Smooth muscle cell (in vitro differentiated cells): Measurements from ENCODE around the gene ANAPC2. TPM values are rescaled to one million over a fixed set of nuclear protein-coding genes. Genes with fewer than 3 reads are reported as not detected.

Experiments used
- DNase-seq: peaks from one replicate; lab custom pipeline; 2025; ENCODE audit not compliant: unreplicated experiment; lab: John Stamatoyannopoulos, UW
- H2AFZ ChIP-seq: fragments of 200-600 bp; sonication (generic); 2 replicates; pipeline ENCODE4 v1.6.0; 2016; ENCODE audit warnings: antibody characterized with exemption, low read depth, mild to moderate bottlenecking
- H3F3A ChIP-seq: fragments of 200-600 bp; sonication (generic); 2 replicates; pipeline ENCODE4 v1.6.0; 2017; ENCODE audit warnings: antibody characterized with exemption, low read depth
- H3K27ac ChIP-seq: fragments of 200-600 bp; sonication (generic); 2 replicates; pipeline ENCODE4 v1.5.1; 2016; ENCODE audit warnings: low read depth, mild to moderate bottlenecking
- H3K27me3 ChIP-seq: fragments of 200-600 bp; sonication (generic); 2 replicates; pipeline ENCODE4 v1.6.1; 2016; ENCODE audit warnings: low read depth, mild to moderate bottlenecking
- H3K36me3 ChIP-seq: fragments of 200-600 bp; sonication (generic); 2 replicates; pipeline ENCODE4 v1.5.1; 2016; ENCODE audit warnings: low read depth
- H3K4me1 ChIP-seq: fragments of 200-600 bp; sonication (generic); 2 replicates; pipeline ENCODE4 v1.5.1; 2016; ENCODE audit warnings: low read depth
- H3K4me2 ChIP-seq: fragments of 200-600 bp; sonication (generic); 2 replicates; pipeline ENCODE4 v1.6.0; 2016; ENCODE audit warnings: mild to moderate bottlenecking
- H3K4me3 ChIP-seq: fragments of 200-600 bp; sonication (generic); 2 replicates; pipeline ENCODE4 v1.5.1; 2016; ENCODE audit warnings: mild to moderate bottlenecking
- H3K79me2 ChIP-seq: fragments of 200-600 bp; sonication (generic); 2 replicates; pipeline ENCODE4 v1.6.0; 2016; ENCODE audit warnings: low read depth, mild to moderate bottlenecking
- H3K9ac ChIP-seq: fragments of 200-600 bp; sonication (generic); 2 replicates; pipeline ENCODE4 v1.6.0; 2016; ENCODE audit warnings: low read depth
- H3K9me3 ChIP-seq: fragments of 200-600 bp; sonication (generic); replicated peaks from 2 replicates; pipeline ENCODE4 v1.5.1; 2016; ENCODE audit warnings: low read depth
- H4K20me1 ChIP-seq: fragments of 200-600 bp; sonication (generic); 2 replicates; pipeline ENCODE4 v1.6.0; 2016; ENCODE audit warnings: low read depth
- WGBS: methylation state at CpG from one replicate; pipeline ENCODE4 v1.1.7; 2016; ENCODE audit warnings: low lambda C conversion rate; 5-methylcytosine and 5-hydroxymethylcytosine counted together
- polyA plus RNA-seq: library from polyadenylated mRNA; unstranded; fragments of >200 nt; fragmentation: Nextera tagmentation; extraction: Ambion mirVana; gene quantifications from 2 replicates; pipeline ENCODE4 v1.2.1, GENCODE V29; 2016
- total RNA-seq: library from RNA; depleted of rRNA; stranded (reverse); fragments of >200 nt; gene quantifications from 2 replicates; pipeline ENCODE4 v1.2.3, GENCODE V29; 2014
- TF ChIP-seq, protein P1 (sequence below): fragments of 200-600 bp; sonication (generic); IDR thresholded peaks from 2 replicates; pipeline ENCODE4 v1.5.1; 2017; ENCODE audit warnings: borderline replicate concordance, mild to moderate bottlenecking, antibody characterized with exemption; ENCODE audit not compliant: insufficient read depth, poor library complexity, severe bottlenecking

The ANAPC2 gene
- total and polyA plus RNA-seq, 2 experiments from 2014 or later = 6.6 to 12.6 TPM

DNA sequence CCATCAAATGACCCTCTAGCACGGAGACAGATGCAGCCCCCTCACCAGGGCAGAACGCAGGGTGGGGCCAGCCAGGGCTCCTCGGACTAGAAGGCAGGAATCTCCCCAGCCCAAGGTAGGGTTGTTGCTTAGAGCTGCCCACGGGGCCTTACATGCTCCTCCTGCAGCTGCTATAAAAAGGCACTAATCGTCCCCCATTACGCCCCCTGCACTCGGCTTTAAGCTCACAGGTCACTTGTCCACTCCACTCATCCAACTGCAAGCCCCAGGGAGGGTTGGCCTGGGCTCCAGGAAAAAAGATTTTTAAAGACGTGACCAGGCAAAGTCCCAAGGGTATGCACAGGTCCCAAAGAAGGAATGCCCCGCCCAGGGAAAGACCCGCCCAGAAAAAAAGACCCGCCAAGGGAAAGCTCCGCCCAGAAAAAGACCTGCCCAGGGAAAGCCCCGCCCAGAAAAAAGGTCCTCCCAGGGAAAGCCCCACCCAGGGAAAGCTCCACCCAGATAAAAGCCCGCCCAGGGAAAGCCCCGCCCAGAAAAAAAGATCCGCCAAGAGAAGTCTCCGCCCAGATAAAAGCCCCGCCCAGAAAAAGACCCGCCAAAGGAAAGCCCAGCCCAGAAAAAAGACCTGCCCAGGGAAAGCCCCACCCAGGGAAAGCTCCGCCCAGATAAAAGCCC lies 38.3 kb downstream of the ANAPC2 start:
- H2AFZ ChIP-seq = no peak overlapping the region
- H3K9me3 ChIP-seq = no peaks in the 10 kb centered on the region
- peaks cover 3% of the 10 kb centered on the region for H3K27me3 ChIP-seq
- 80% methylated on average over 20 of the region's 20 CpGs for WGBS
- H3K4me2 ChIP-seq = no peak overlapping the region
- no peaks in the 10 kb centered on the region for H3K36me3 ChIP-seq
- H3F3A ChIP-seq = no peaks in the 10 kb centered on the region
- no peak overlapping the region for H3K9ac ChIP-seq
- DNase-seq = no peak
- no peak overlapping the region for H3K27ac ChIP-seq
- TF ChIP-seq, protein P1, sequence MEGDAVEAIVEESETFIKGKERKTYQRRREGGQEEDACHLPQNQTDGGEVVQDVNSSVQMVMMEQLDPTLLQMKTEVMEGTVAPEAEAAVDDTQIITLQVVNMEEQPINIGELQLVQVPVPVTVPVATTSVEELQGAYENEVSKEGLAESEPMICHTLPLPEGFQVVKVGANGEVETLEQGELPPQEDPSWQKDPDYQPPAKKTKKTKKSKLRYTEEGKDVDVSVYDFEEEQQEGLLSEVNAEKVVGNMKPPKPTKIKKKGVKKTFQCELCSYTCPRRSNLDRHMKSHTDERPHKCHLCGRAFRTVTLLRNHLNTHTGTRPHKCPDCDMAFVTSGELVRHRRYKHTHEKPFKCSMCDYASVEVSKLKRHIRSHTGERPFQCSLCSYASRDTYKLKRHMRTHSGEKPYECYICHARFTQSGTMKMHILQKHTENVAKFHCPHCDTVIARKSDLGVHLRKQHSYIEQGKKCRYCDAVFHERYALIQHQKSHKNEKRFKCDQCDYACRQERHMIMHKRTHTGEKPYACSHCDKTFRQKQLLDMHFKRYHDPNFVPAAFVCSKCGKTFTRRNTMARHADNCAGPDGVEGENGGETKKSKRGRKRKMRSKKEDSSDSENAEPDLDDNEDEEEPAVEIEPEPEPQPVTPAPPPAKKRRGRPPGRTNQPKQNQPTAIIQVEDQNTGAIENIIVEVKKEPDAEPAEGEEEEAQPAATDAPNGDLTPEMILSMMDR = no peak
- no peaks in the 10 kb centered on the region for H3K4me1 ChIP-seq
- no peaks in the 10 kb centered on the region for H3K79me2 ChIP-seq
- H3K4me3 ChIP-seq = no peak overlapping the region
- H4K20me1 ChIP-seq = no peaks in the 10 kb centered on the region

DNA sequence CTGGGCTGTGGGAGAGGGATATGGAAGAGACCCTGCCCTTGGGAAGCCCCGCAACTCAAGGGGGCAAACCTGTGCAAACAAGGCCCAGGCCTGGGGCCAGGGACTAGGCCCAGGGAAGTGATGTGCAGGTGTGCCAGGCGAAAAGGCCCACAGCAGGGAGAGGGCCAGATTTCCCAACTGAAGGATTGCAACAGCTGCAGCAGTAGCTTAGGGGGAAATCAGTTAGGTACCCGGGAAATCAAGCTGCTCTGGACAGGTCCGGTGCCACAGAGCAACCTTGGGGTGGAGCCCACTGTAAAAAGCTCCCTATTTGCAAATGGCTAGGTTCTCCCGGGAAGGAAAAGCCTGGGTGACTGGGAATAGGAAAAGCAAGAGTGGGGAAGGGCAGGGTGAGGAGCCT lies 39.0 kb downstream of the ANAPC2 start:
- H3K9me3 ChIP-seq = no peaks in the 10 kb centered on the region
- TF ChIP-seq, protein P1 = no peak
- H4K20me1 ChIP-seq = no peaks in the 10 kb centered on the region
- no peak overlapping the region for H3K4me3 ChIP-seq
- H3K27me3 ChIP-seq = peaks cover 3% of the 10 kb centered on the region
- no peaks in the 10 kb centered on the region for H3K4me1 ChIP-seq
- no peaks in the 10 kb centered on the region for H3F3A ChIP-seq
- H3K79me2 ChIP-seq = no peaks in the 10 kb centered on the region
- no peaks in the 10 kb centered on the region for H3K36me3 ChIP-seq
- H3K4me2 ChIP-seq = no peak overlapping the region
- no peak overlapping the region for H2AFZ ChIP-seq
- H3K27ac ChIP-seq = no peak overlapping the region
- WGBS = 83% methylated on average over 5 of the region's 5 CpGs
- DNase-seq = no peak
- H3K9ac ChIP-seq = no peak overlapping the region

DNA sequence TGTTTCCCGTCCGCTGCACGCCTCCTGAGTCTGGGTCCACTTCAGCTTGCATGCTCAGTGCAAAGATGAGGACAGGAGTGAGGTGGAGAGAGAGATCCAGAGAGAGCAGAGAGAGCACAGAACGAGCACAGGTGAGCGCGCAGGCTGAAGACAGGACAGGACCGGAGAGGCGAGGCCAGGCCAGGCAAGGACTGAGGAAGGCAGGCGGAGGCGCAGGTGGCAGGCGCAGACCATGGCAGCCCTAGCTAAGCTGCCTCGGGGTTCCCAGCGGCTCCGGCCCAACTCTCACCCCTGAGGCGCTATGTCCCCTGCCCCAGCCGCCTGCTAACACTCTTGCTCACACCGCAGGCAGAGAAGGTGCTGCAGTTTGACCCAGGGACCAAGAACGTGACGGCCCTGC lies 39.7 kb downstream of the ANAPC2 start:
- Histone ChIP-seq H3K27ac (no peak overlapping the region), H2AFZ (no peak overlapping the region), H3F3A (no peaks in the 10 kb centered on the region), H3K9ac (no peak overlapping the region), H3K36me3 (no peaks in the 10 kb centered on the region), H3K9me3 (no peaks in the 10 kb centered on the region), H3K79me2 (no peaks in the 10 kb centered on the region), H3K27me3 (peaks cover 5% of the 10 kb centered on the region), H3K4me2 (no peak overlapping the region), H3K4me1 (no peaks in the 10 kb centered on the region), H4K20me1 (no peaks in the 10 kb centered on the region), H3K4me3 (no peak overlapping the region)
- 88% methylated on average over 19 of the region's 19 CpGs for WGBS
- TF ChIP-seq, protein P1 = no peak
- no peak for DNase-seq

DNA sequence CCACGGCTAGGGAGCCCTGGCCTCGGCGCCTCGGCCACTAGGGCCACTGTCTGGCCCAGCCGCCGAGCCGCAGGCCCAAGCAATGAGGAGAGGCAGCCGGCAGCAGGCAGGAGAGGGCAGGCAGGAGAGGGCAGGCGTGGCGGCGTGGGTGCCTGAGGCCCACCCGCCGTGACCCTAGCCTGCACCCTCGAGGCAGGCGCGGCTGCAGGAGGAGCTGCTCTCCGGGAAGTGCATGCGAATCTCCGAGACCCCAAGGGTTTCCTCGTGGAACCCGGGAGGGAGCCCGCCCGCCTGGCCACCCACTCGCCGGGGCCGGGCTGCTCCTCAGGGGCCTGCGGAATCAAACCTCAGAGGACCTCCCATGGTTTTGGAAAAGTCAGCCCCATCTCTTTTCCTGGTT lies 40.1 kb downstream of the ANAPC2 start:
- no peak for DNase-seq
- Histone ChIP-seq H4K20me1 (no peaks in the 10 kb centered on the region), H3K36me3 (no peaks in the 10 kb centered on the region), H3K9ac (no peak overlapping the region), H3K4me3 (no peak overlapping the region), H3F3A (no peaks in the 10 kb centered on the region), H3K4me2 (no peak overlapping the region), H3K79me2 (no peaks in the 10 kb centered on the region), H3K4me1 (no peaks in the 10 kb centered on the region), H3K27me3 (peaks cover 9% of the 10 kb centered on the region), H3K27ac (no peak overlapping the region), H2AFZ (no peak overlapping the region), H3K9me3 (no peaks in the 10 kb centered on the region)
- TF ChIP-seq, protein P1 = no peak
- WGBS = 89% methylated on average over 19 of the region's 27 CpGs
